A549 (cell line): ENCODE results near the gene ZDHHC1. TPM values are rescaled to one million over a fixed set of nuclear protein-coding genes. Genes with fewer than 3 reads are reported as not detected.
A peak's percentile ranks its signal among the peaks of the same experiment; 100 is the strongest.

Experiments
- ATAC-seq, 2 experiments: fragments of 200-7000 bp in 1 of 2; fragments of >200 bp in 1 of 2; cut with Nextera tagmentation in 1 of 2; cut with Tn5 transposase in 1 of 2; 3 replicates each; pipeline versions ENCODE4 v1.8.0 to v1.9.1; 2018 to 2020; ENCODE audit warnings: mild to moderate bottlenecking in 1 of 2, moderate library complexity in 1 of 2
- CTCF ChIA-PET: fragments of 300-600 bp; sonication (Branson Sonifier 250); formaldehyde crosslinking; extraction: SDS; loops from one replicate; lab custom pipeline; 2021; ENCODE audit warnings: antibody characterized with exemption, inconsistent platforms; lab: Yijun Ruan, JAX
- POLR2A ChIA-PET: fragments of 350-600 bp; formaldehyde crosslinking; extraction: SDS; loops from one replicate; lab custom pipeline; 2021; ENCODE audit warnings: antibody characterized with exemption, inconsistent platforms; lab: Yijun Ruan, JAX
- DNase-seq, 2 experiments: peaks; one replicate each; pipeline versions ENCODE4 v3.0.0 to v3.0.0-alpha.2; 2011 to 2016; ENCODE audit warnings: low read depth in 1 of 2, low spot score in 1 of 2
- FAIRE-seq: peaks from 2 replicates; lab custom pipeline; 2011; peaks lifted over from hg19 to GRCh38; lab: Jason Lieb, UNC
- H3K27ac ChIP-seq, 2 experiments: fragments of >200 bp; sonication (Bioruptor Twin); formaldehyde crosslinking; 3 replicates each; pipeline ENCODE4 v1.5.1; 2016 to 2017
- H3K4me1 ChIP-seq: fragments of >200 bp; sonication (Bioruptor Twin); formaldehyde crosslinking; 3 replicates; pipeline ENCODE4 v1.6.1; 2016
- H3K4me2 ChIP-seq: fragments of >200 bp; sonication (Bioruptor Twin); formaldehyde crosslinking; 3 replicates; pipeline ENCODE4 v1.6.1; 2016
- H3K4me3 ChIP-seq: fragments of >200 bp; sonication (Bioruptor Twin); formaldehyde crosslinking; 3 replicates; pipeline ENCODE4 v1.5.1; 2016
- H3K9me3 ChIP-seq: fragments of >200 bp; sonication (Bioruptor Twin); formaldehyde crosslinking; 3 replicates; pipeline ENCODE4 v1.6.1; 2016
- CBX8 ChIP-seq: fragments of 200-600 bp; sonication (generic); IDR thresholded peaks from 2 replicates; pipeline ENCODE4 v1.6.1; 2016
- EHMT2 ChIP-seq: fragments of 200-600 bp; sonication (generic); IDR thresholded peaks from 2 replicates; pipeline ENCODE4 v1.6.1; 2016; ENCODE audit warnings: antibody characterized with exemption, low read depth, mild to moderate bottlenecking, moderate library complexity
- ESRRA ChIP-seq: fragments of 150-350 bp; IDR thresholded peaks from 2 replicates; pipeline ENCODE4 v1.6.1; 2014; ENCODE audit warnings: mild to moderate bottlenecking, low read length, borderline replicate concordance
- FOSB ChIP-seq: fragments of 250-450 bp; sonication (Bioruptor Pico); IDR thresholded peaks from 2 replicates; pipeline ENCODE4 v1.5.0; 2020; ENCODE audit warnings: mild to moderate bottlenecking, moderate library complexity
- HDAC2 ChIP-seq: fragments of 200-600 bp; sonication (generic); IDR thresholded peaks from 2 replicates; pipeline ENCODE4 v1.6.1; 2016
- HOXA7 ChIP-seq: fragments of 250-450 bp; sonication (Bioruptor Pico); IDR thresholded peaks from 2 replicates; pipeline ENCODE4 v1.5.0; 2020; ENCODE audit warnings: mild to moderate bottlenecking, moderate library complexity
- JUN ChIP-seq, 2 experiments: fragments of >200 bp; sonication (Bioruptor Twin); formaldehyde crosslinking; IDR thresholded peaks; 2 replicates in 1 of 2; 3 replicates in 1 of 2; pipeline ENCODE4 v1.6.1; 2016 to 2017
- KDM1A ChIP-seq: fragments of 200-600 bp; sonication (generic); IDR thresholded peaks from 2 replicates; pipeline ENCODE4 v1.6.1; 2016; ENCODE audit warnings: low read depth, mild to moderate bottlenecking
- MAZ ChIP-seq: fragments of 150-350 bp; IDR thresholded peaks from 2 replicates; pipeline ENCODE4 v1.6.1; 2014; ENCODE audit warnings: antibody characterized with exemption, low read depth, low read length, borderline replicate concordance
- MYC ChIP-seq: IDR thresholded peaks from 2 replicates; pipeline ENCODE4 v1.6.1; 2012; ENCODE audit warnings: mild to moderate bottlenecking, inconsistent platforms, low read length, improper control_type of control experiment, borderline replicate concordance
- PHF8 ChIP-seq: fragments of 200-600 bp; sonication (generic); IDR thresholded peaks from 2 replicates; pipeline ENCODE4 v1.6.1; 2016; ENCODE audit warnings: low read depth, mild to moderate bottlenecking, antibody characterized with exemption, moderate library complexity, borderline replicate concordance
- RCOR1 ChIP-seq: fragments of 150-350 bp; IDR thresholded peaks from 2 replicates; pipeline ENCODE4 v1.6.1; 2014; ENCODE audit warnings: antibody characterized with exemption, low read length, low read depth
- RNF2 ChIP-seq: fragments of 200-600 bp; sonication (generic); IDR thresholded peaks from 2 replicates; pipeline ENCODE4 v1.6.1; 2016; ENCODE audit warnings: low read depth, mild to moderate bottlenecking, antibody characterized with exemption, moderate library complexity, borderline replicate concordance
- SMC3 ChIP-seq: fragments of >200 bp; sonication (Bioruptor Twin); formaldehyde crosslinking; IDR thresholded peaks from 3 replicates; pipeline ENCODE4 v1.6.1; 2018; ENCODE audit warnings: inconsistent platforms
- TP53 ChIP-seq: fragments of 250-450 bp; sonication (Bioruptor Pico); IDR thresholded peaks from 2 replicates; pipeline ENCODE4 v1.5.0; 2021; ENCODE audit warnings: mild to moderate bottlenecking, moderate library complexity
- WGBS: methylation state at CpG from one replicate; pipeline ENCODE4 v1.1.6; 2017; ENCODE audit errors: missing lambda C conversion rate; 5-methylcytosine and 5-hydroxymethylcytosine counted together
- polyA plus RNA-seq, 4 experiments: library from polyadenylated mRNA; depleted of rRNA in 3 of 4; stranded (reverse); fragments of >200 nt; fragmentation: RNase III in 1 of 4; extraction: RNeasy Plus Mini Kit Qiagen cat#74134 plus additional on column Dnase treatment in 1 of 4; gene quantifications; 2 replicates in 3 of 4; 3 replicates in 1 of 4; pipeline ENCODE4 v1.2.3, GENCODE V29; 2011 to 2017
- TF ChIP-seq, protein P1 (sequence below): fragments of >200 bp; sonication (Bioruptor Twin); formaldehyde crosslinking; IDR thresholded peaks from 3 replicates; pipeline ENCODE4 v1.5.1; 2016
- TF ChIP-seq, protein P2 (sequence below): fragments of 200-600 bp; sonication (generic); IDR thresholded peaks from 2 replicates; pipeline ENCODE4 v1.6.1; 2016; ENCODE audit warnings: antibody characterized with exemption, mild to moderate bottlenecking, moderate library complexity
- TF ChIP-seq, protein P3 (sequence below): fragments of >200 bp; sonication (Bioruptor Twin); formaldehyde crosslinking; IDR thresholded peaks from 3 replicates; pipeline ENCODE4 v1.6.1; 2016
- TF ChIP-seq, protein P4 (sequence below): fragments of 250-450 bp; sonication (Bioruptor Pico); IDR thresholded peaks from 2 replicates; pipeline ENCODE4 v1.5.0; 2021; ENCODE audit warnings: mild to moderate bottlenecking, moderate library complexity, borderline replicate concordance
- TF ChIP-seq, protein P5 (sequence below): IDR thresholded peaks from 2 replicates; pipeline ENCODE4 v1.6.1; 2012; ENCODE audit warnings: low read depth, borderline replicate concordance

Gene ZDHHC1
- polyA plus RNA-seq, 2 of the 4 experiments (the other 2 are of a cell fraction): 3.5 to 5.9 TPM

DNA sequence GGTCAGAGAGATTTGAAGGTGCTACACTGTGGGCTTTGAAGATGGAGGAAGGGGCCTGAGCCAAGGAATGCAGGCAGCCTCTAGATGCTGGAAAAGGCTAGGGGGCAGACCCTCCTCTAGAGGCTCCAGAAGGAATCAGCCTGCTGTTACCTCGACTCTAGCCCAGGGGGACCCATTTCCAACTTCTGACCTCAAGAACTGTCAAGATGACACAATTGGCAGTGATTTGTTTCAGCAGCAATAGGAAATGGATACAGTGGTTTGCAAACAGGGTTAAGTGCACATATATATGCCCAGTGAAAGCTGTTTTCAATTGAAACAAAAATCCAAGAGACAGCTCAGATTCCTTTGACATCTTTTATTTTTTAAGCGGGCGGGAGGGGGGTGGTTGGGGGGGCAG, 3.7 kb upstream of the ZDHHC1 start:
- ChIA-PET POLR2A (interaction anchor here (1.0 kb wide), 1 partner anchor 11 kb away, joined by 3 read pairs; the partner anchor contains the start of gene HSD11B2), CTCF (interaction anchor here (0.6 to 10.9 kb wide), 3 partner anchors 7 to 78 kb away, joined by 3 to 207 read pairs (median 52); no protein-coding TSS in a partner anchor)
- WGBS: 66% methylated on average over 3 of the region's 3 CpGs
- FAIRE-seq (no peak), DNase-seq (peak in 1 of 2 experiments; percentile 35), ATAC-seq (peak; percentile 12 to 51; a peak in 2 of 6 replicates)
- Histone ChIP-seq H3K4me2 (no peak overlapping the region), H3K4me1 (peaks cover 8% of the 10 kb centered on the region; the same call in 2 of the 3 replicates), H3K4me3 (no peak overlapping the region), H3K27ac (no peak overlapping the region), H3K9me3 (no peaks in the 10 kb centered on the region)
- TF ChIP-seq, protein P1, sequence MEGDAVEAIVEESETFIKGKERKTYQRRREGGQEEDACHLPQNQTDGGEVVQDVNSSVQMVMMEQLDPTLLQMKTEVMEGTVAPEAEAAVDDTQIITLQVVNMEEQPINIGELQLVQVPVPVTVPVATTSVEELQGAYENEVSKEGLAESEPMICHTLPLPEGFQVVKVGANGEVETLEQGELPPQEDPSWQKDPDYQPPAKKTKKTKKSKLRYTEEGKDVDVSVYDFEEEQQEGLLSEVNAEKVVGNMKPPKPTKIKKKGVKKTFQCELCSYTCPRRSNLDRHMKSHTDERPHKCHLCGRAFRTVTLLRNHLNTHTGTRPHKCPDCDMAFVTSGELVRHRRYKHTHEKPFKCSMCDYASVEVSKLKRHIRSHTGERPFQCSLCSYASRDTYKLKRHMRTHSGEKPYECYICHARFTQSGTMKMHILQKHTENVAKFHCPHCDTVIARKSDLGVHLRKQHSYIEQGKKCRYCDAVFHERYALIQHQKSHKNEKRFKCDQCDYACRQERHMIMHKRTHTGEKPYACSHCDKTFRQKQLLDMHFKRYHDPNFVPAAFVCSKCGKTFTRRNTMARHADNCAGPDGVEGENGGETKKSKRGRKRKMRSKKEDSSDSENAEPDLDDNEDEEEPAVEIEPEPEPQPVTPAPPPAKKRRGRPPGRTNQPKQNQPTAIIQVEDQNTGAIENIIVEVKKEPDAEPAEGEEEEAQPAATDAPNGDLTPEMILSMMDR: no peak
- TF ChIP-seq MAZ (no peak), KDM1A (no peak), TP53 (no peak), RCOR1 (no peak), CBX8 (no peak), ESRRA (no peak)
- TF ChIP-seq, protein P2, sequence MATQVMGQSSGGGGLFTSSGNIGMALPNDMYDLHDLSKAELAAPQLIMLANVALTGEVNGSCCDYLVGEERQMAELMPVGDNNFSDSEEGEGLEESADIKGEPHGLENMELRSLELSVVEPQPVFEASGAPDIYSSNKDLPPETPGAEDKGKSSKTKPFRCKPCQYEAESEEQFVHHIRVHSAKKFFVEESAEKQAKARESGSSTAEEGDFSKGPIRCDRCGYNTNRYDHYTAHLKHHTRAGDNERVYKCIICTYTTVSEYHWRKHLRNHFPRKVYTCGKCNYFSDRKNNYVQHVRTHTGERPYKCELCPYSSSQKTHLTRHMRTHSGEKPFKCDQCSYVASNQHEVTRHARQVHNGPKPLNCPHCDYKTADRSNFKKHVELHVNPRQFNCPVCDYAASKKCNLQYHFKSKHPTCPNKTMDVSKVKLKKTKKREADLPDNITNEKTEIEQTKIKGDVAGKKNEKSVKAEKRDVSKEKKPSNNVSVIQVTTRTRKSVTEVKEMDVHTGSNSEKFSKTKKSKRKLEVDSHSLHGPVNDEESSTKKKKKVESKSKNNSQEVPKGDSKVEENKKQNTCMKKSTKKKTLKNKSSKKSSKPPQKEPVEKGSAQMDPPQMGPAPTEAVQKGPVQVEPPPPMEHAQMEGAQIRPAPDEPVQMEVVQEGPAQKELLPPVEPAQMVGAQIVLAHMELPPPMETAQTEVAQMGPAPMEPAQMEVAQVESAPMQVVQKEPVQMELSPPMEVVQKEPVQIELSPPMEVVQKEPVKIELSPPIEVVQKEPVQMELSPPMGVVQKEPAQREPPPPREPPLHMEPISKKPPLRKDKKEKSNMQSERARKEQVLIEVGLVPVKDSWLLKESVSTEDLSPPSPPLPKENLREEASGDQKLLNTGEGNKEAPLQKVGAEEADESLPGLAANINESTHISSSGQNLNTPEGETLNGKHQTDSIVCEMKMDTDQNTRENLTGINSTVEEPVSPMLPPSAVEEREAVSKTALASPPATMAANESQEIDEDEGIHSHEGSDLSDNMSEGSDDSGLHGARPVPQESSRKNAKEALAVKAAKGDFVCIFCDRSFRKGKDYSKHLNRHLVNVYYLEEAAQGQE: no peak
- TF ChIP-seq, protein P3, sequence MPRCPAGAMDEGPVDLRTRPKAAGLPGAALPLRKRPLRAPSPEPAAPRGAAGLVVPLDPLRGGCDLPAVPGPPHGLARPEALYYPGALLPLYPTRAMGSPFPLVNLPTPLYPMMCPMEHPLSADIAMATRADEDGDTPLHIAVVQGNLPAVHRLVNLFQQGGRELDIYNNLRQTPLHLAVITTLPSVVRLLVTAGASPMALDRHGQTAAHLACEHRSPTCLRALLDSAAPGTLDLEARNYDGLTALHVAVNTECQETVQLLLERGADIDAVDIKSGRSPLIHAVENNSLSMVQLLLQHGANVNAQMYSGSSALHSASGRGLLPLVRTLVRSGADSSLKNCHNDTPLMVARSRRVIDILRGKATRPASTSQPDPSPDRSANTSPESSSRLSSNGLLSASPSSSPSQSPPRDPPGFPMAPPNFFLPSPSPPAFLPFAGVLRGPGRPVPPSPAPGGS: no peak
- TF ChIP-seq, protein P4, sequence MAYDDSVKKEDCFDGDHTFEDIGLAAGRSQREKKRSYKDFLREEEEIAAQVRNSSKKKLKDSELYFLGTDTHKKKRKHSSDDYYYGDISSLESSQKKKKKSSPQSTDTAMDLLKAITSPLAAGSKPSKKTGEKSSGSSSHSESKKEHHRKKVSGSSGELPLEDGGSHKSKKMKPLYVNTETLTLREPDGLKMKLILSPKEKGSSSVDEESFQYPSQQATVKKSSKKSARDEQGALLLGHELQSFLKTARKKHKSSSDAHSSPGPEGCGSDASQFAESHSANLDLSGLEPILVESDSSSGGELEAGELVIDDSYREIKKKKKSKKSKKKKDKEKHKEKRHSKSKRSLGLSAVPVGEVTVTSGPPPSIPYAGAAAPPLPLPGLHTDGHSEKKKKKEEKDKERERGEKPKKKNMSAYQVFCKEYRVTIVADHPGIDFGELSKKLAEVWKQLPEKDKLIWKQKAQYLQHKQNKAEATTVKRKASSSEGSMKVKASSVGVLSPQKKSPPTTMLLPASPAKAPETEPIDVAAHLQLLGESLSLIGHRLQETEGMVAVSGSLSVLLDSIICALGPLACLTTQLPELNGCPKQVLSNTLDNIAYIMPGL (CRISPR knock-in tag): no peak
- TF ChIP-seq, protein P5, sequence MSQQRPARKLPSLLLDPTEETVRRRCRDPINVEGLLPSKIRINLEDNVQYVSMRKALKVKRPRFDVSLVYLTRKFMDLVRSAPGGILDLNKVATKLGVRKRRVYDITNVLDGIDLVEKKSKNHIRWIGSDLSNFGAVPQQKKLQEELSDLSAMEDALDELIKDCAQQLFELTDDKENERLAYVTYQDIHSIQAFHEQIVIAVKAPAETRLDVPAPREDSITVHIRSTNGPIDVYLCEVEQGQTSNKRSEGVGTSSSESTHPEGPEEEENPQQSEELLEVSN: no peak

DNA sequence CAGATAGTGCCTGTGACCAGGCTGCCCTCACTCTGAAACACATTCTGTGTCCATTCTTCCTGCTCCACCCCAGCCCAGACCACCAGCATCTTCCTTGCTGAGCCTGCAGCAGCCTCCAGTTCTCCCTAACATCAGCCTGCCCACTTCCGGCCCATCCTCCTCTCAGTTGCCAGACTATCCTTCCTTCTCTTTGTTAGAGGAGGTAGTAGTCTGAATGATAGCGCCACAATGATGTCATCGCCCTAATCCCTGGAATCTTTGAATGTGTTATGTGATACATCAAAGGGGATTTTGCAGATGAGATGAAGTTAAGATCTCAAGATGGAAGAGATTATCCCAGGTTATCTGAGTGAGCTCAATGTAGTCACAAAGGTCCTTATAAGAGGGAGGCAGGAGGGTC, 3.2 kb upstream of the ZDHHC1 start:
- CTCF ChIA-PET: interaction anchor here (0.6 to 10.9 kb wide), 3 partner anchors 7 to 79 kb away, joined by 3 to 207 read pairs (median 52); no protein-coding TSS in a partner anchor
- WGBS: 88% methylated on average over 3 of the region's 3 CpGs
- TF ChIP-seq SMC3 (no peak), FOSB (CRISPR knock-in tag) (no peak), MYC (no peak), EHMT2 (no peak), CBX8 (no peak), JUN (IDR thresholded peaks at IDR 0.05) (no peak), PHF8 (no peak), RNF2 (no peak), HDAC2 (no peak), HOXA7 (CRISPR knock-in tag) (no peak)
- TF ChIP-seq, protein P1: no peak
- TF ChIP-seq, protein P2: no peak

More for the DNA sequence above, 3.2 kb upstream of the ZDHHC1 start:
- Histone ChIP-seq H3K4me1 (peaks cover 8% of the 10 kb centered on the region; the same call in 2 of the 3 replicates), H3K4me3 (no peak overlapping the region), H3K9me3 (no peaks in the 10 kb centered on the region), H3K4me2 (no peak overlapping the region), H3K27ac (no peak overlapping the region)
- POLR2A ChIA-PET: interaction anchor here (1.0 kb wide), 1 partner anchor 11 kb away, joined by 3 read pairs; the partner anchor contains the start of gene HSD11B2
- ATAC-seq (no peak), DNase-seq (no peak), FAIRE-seq (no peak)
